Cerebellar cortex (tissue), 1 donor: ENCODE data around the gene B3GNT7.
"Not testable (repeated sequence)": the region's sequence is repeated elsewhere in the genome, so short reads cannot be mapped to it uniquely, and the experiment has no call there.

ENCODE experiments used
- DNase-seq: peaks from one replicate; pipeline ENCODE4 v3.0.0-alpha.2; 2015; ENCODE audit warnings: low spot score

B3GNT7 gene

GRCh38 chr2:231400681-231401080, 5.2 kb downstream of the B3GNT7 start:
- not testable (repeated sequence) for DNase-seq

- not testable (repeated sequence) for DNase-seq
These were observed 5.6 kb downstream of the B3GNT7 start for GRCh38 chr2:231401101-231401500.

- DNase-seq: not testable (repeated sequence)
These were observed 8.1 kb downstream of the B3GNT7 start for GRCh38 chr2:231403421-231404182.

- not testable (repeated sequence) for DNase-seq
These were observed 8.7 kb downstream of the B3GNT7 start for GRCh38 chr2:231404183-231404578.

- DNase-seq: not testable (repeated sequence)
These were observed 10.3 kb downstream of the B3GNT7 start for GRCh38 chr2:231405601-231406367.

GRCh38 chr2:231407686-231408085, 12.2 kb downstream of the B3GNT7 start:
- not testable (repeated sequence) for DNase-seq

- DNase-seq: not testable (repeated sequence)
These were observed 12.8 kb downstream of the B3GNT7 start for GRCh38 chr2:231408304-231408703.

- no peak for DNase-seq
These were observed 14.3 kb downstream of the B3GNT7 start for GRCh38 chr2:231409776-231410175.

- DNase-seq: no peak
These were observed 14.9 kb downstream of the B3GNT7 start for GRCh38 chr2:231410293-231411004.

- DNase-seq: no peak
These were observed 15.7 kb downstream of the B3GNT7 start for GRCh38 chr2:231411237-231411636.

- DNase-seq: peak; percentile 74
These were observed 16.5 kb downstream of the B3GNT7 start for GRCh38 chr2:231411831-231412617.

GRCh38 chr2:231412618-231412963, 17.1 kb downstream of the B3GNT7 start:
- no peak for DNase-seq

GRCh38 chr2:231413456-231413855, 17.9 kb downstream of the B3GNT7 start:
- DNase-seq: no peak

- no peak for DNase-seq
These were observed 18.5 kb downstream of the B3GNT7 start for GRCh38 chr2:231413921-231414476.

GRCh38 chr2:231415029-231415428, 19.5 kb downstream of the B3GNT7 start:
- DNase-seq: no peak

GRCh38 chr2:231418820-231419640, 23.5 kb downstream of the B3GNT7 start:
- DNase-seq: no peak

GRCh38 chr2:231421051-231421580, 25.6 kb downstream of the B3GNT7 start:
- DNase-seq: no peak

- DNase-seq: no peak
These were observed 26.5 kb downstream of the B3GNT7 start for GRCh38 chr2:231422056-231422455.

GRCh38 chr2:231423176-231423575, 27.7 kb downstream of the B3GNT7 start:
- DNase-seq: no peak

GRCh38 chr2:231425291-231425810, 29.8 kb downstream of the B3GNT7 start:
- DNase-seq: no peak
